ENCODE data around the gene TRAM2. TPM values are rescaled to one million over a fixed set of nuclear protein-coding genes. Genes with fewer than 3 reads are reported as not detected.

Gene TRAM2
- total RNA-seq, 1 experiment from 2014 or later = 21.2 TPM

- Histone ChIP-seq H2AK5ac (ENCODE audit: insufficient read length, low read length) (no peak overlapping the region), H3K4ac (ENCODE audit: low read depth, low read length) (no peak overlapping the region), H2BK5ac (ENCODE audit: insufficient read length, low read length) (no peak overlapping the region), H3K14ac (ENCODE audit: insufficient read depth, low read length) (no peak overlapping the region), H3K56ac (ENCODE audit: insufficient read length, low read depth, low read length) (no peak overlapping the region), H3K79me2 (ENCODE audit: insufficient read depth, low read length) (peaks cover 2% of the 10 kb centered on the region; the same call in 1 of the 2 replicates), H3T11ph (ENCODE audit: low read length) (no peak overlapping the region), H2BK20ac (ENCODE audit: low read depth, low read length, poor library complexity, severe bottlenecking) (no peak overlapping the region), H3K23ac (ENCODE audit: insufficient read length, low read depth, low read length) (no peak overlapping the region), H3K9me3 (ENCODE audit: control insufficient read depth, low read depth, low read length) (no peaks in the 10 kb centered on the region), H3K4me2 (ENCODE audit: insufficient read depth, insufficient read length, low read length) (no peak overlapping the region), H3K27me3 (ENCODE audit: insufficient read depth, low read length) (no peaks in the 10 kb centered on the region), H3K18ac (ENCODE audit: insufficient read length, low read depth, low read length) (no peak overlapping the region), H4K5ac (ENCODE audit: insufficient read length, low read depth, low read length) (no peak overlapping the region), H3K23me2 (ENCODE audit: insufficient read length, low read depth, low read length, poor library complexity, severe bottlenecking) (no peaks in the 10 kb centered on the region), H3K79me1 (ENCODE audit: insufficient read depth, low read depth, low read length, poor library complexity, severe bottlenecking) (no peaks in the 10 kb centered on the region), H4K8ac (replicated peaks; ENCODE audit: insufficient read length, low read depth, low read length) (no peak overlapping the region), H2AFZ (ENCODE audit: low read length) (no peak overlapping the region), H4K20me1 (ENCODE audit: control insufficient read depth, insufficient read depth, insufficient read length) (no peaks in the 10 kb centered on the region), H2BK120ac (ENCODE audit: low read depth, low read length, poor library complexity, severe bottlenecking) (no peak overlapping the region), H3K27ac (ENCODE audit: insufficient read length, low read depth, low read length) (no peak overlapping the region), H3K9ac (ENCODE audit: extremely low read depth, insufficient read length, low read length) (no peak overlapping the region), H4K91ac (ENCODE audit: insufficient read length, low read depth, low read length) (no peak overlapping the region), H3K4me1 (ENCODE audit: insufficient read depth, low read length) (peaks cover 4% of the 10 kb centered on the region; the same call in 1 of the 2 replicates), H2BK15ac (ENCODE audit: low read depth, low read length) (no peak overlapping the region), H2BK12ac (ENCODE audit: insufficient read length, low read depth, low read length) (no peak overlapping the region)
- H3K4me3 Mint-ChIP-seq = no peak overlapping the region
- no peaks in the 10 kb centered on the region for H3K27me3 Mint-ChIP-seq (ENCODE audit: low read depth)
- no peak overlapping the region for H3K27ac Mint-ChIP-seq
- no peaks in the 10 kb centered on the region for H3K36me3 Mint-ChIP-seq (ENCODE audit: insufficient read depth in 1 of 3, low read depth in 3 of 3)
- no CpG with 5 or more reads among the region's 5 CpGs for WGBS (ENCODE audit: extremely low coverage, insufficient read length, low lambda C conversion rate)
- H3K4me1 Mint-ChIP-seq = peaks cover 39 to 44% of the 10 kb centered on the region in 2 experiments
- no peaks in the 10 kb centered on the region for H3K9me3 Mint-ChIP-seq
- DNase-seq = no peak
- no peak for TF ChIP-seq CTCF (conservative IDR thresholded peaks at IDR 0.05)
These were observed 16.4 kb downstream of the TRAM2 start for GRCh38 chr6:52560462-52560861.

All from H9 (cell line).